ENCODE results near the gene SLCO2A1.

Gene SLCO2A1

GRCh38 chr3:134066651-134067530, 37.2 kb upstream of the SLCO2A1 start:
- TF ChIP-seq CTCF (IDR thresholded peaks at IDR 0.05): no peak
- DNase-seq (ENCODE audit: low spot score): peak; percentile 59
- H3K27ac ChIP-seq: peak overlapping the region in 1 of 2 donors; percentile 19
- no peak overlapping the region for H3K4me3 ChIP-seq

- DNase-seq (ENCODE audit: low spot score): peak; percentile 63
- Histone ChIP-seq H3K27ac (peak overlapping the region in 1 of 2 donors; percentile 19), H3K4me3 (no peak overlapping the region)
- no peak for TF ChIP-seq CTCF (IDR thresholded peaks at IDR 0.05)
Observed at GRCh38 chr3:134066158-134066541, 36.4 kb upstream of the SLCO2A1 start.

GRCh38 chr3:134065252-134066157, 35.8 kb upstream of the SLCO2A1 start:
- no peak for DNase-seq (ENCODE audit: low spot score)
- H3K4me3 ChIP-seq: no peak overlapping the region
- TF ChIP-seq CTCF (IDR thresholded peaks at IDR 0.05): no peak
- H3K27ac ChIP-seq: peak overlapping the region in 1 of 2 donors; percentile 19

- Histone ChIP-seq H3K4me3 (no peak overlapping the region), H3K27ac (no peak overlapping the region)
- peak; percentile 57 for DNase-seq (ENCODE audit: low spot score)
- TF ChIP-seq CTCF (IDR thresholded peaks at IDR 0.05): no peak
Observed at GRCh38 chr3:134064081-134064480, 34.4 kb upstream of the SLCO2A1 start.

- H3K4me3 ChIP-seq: no peak overlapping the region
- no peak overlapping the region for H3K27ac ChIP-seq
- TF ChIP-seq CTCF (IDR thresholded peaks at IDR 0.05): no peak
- peak; percentile 64 for DNase-seq (ENCODE audit: low spot score)
Observed at GRCh38 chr3:134061401-134061800, 31.7 kb upstream of the SLCO2A1 start.

GRCh38 chr3:134060561-134061385, 31.0 kb upstream of the SLCO2A1 start:
- DNase-seq (ENCODE audit: low spot score): peak; percentile 62
- Histone ChIP-seq H3K4me3 (no peak overlapping the region), H3K27ac (no peak overlapping the region)
- TF ChIP-seq CTCF (IDR thresholded peaks at IDR 0.05): no peak
